GM12865 (cell line): Measurements from ENCODE around the gene PRSS27.

ENCODE experiments used
- DNase-seq: peaks from one replicate; pipeline ENCODE4 v3.0.0; 2010; ENCODE audit warnings: low read depth
- H3K4me3 ChIP-seq: 2 replicates; pipeline ENCODE4 v1.5.1; 2011; ENCODE audit warnings: mild to moderate bottlenecking, low read depth, low read length, control low read depth
- TF ChIP-seq, protein P1 (sequence below): IDR thresholded peaks from 2 replicates; pipeline ENCODE4 v1.5.1; 2011; ENCODE audit warnings: low read length, control low read depth, low read depth, inconsistent platforms; ENCODE audit not compliant: insufficient read depth; ENCODE audit errors: missing control alignments

The PRSS27 gene

DNA sequence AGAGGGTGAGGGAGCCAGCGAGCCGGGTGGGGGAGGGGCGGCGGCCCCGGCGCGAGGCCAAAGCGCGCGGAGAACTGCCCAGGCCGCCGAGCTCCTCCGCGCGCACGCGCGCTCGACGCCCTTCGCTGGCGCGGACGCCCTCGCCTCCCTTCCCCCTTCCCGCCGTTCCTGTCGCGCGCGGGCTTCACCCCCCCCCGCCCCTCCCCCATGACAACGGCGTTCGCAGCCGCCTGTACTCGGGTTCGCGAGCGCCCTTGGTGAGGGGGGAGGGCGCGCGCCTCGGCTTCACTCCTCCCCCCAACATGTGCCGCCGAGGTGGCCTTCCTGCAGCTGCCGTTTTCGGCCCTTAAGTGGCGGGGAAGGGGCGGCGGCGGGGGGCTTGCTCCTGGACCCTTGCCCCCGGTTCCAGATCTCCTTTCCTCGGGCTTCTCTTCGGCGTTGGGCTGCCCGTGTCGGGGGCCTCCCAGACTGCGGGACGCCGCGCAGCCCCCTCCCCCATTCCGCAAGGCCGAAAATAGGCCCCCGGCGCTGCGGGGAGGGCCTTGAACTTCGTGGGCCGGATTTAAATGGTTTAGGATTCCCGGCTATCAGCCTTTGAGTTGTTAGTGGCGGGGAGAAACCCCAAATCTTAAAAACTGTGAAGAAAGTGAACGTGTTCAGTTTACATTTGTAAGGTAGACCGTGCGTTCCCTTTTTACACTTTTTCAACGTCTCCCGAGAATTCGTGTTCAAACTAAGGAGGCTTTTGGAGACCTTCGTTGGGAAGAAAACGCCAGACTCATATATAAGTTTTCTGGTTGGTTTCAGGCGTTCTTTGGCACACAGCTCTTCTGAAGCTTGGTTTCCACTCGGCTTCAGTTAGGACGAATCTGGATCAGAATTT lies 33.1 kb upstream of the PRSS27 start:
- DNase-seq: peak; percentile 89
- TF ChIP-seq, protein P1, sequence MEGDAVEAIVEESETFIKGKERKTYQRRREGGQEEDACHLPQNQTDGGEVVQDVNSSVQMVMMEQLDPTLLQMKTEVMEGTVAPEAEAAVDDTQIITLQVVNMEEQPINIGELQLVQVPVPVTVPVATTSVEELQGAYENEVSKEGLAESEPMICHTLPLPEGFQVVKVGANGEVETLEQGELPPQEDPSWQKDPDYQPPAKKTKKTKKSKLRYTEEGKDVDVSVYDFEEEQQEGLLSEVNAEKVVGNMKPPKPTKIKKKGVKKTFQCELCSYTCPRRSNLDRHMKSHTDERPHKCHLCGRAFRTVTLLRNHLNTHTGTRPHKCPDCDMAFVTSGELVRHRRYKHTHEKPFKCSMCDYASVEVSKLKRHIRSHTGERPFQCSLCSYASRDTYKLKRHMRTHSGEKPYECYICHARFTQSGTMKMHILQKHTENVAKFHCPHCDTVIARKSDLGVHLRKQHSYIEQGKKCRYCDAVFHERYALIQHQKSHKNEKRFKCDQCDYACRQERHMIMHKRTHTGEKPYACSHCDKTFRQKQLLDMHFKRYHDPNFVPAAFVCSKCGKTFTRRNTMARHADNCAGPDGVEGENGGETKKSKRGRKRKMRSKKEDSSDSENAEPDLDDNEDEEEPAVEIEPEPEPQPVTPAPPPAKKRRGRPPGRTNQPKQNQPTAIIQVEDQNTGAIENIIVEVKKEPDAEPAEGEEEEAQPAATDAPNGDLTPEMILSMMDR: no peak
- peak overlapping the region; percentile 79 for H3K4me3 ChIP-seq

- peak within 1 kb of the TSS; percentile 79 for H3K4me3 ChIP-seq
- peak; percentile 98 for DNase-seq
- TF ChIP-seq, protein P1: no peak
These were observed 32.2 kb upstream of the PRSS27 start, which contains the start of gene SRRM2 for GRCh38 chr16:2752035-2752849. SRRM2 (plus strand) TSS chr16:2752638; CDS start chr16:2756365, 3,727 bp downstream.

GRCh38 chr16:2751577-2752034 lies 31.6 kb upstream of the PRSS27 start:
- TF ChIP-seq, protein P1: no peak
- DNase-seq: peak; percentile 93

DNA sequence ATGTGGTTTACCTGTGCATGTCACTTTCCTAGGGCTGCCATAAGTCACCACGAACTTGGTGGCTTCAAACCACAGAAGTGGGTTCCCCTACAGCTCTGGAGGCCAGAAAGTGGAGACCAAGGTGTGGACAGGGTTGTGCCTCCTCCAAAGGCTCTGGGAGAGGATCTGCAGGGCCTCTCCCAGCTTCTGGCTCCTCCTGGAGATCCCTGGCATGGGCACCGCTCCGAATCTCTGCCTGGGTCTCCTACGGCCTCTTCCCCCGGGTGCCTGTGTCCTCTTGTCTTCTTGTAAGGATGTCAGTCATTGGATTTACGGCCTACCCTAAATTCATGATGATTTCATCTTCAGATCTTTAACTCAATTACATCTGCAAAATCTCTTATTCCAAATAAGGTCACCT lies 29.9 kb upstream of the PRSS27 start:
- no peak for DNase-seq
- no peak overlapping the region for H3K4me3 ChIP-seq
- TF ChIP-seq, protein P1: no peak

More at GRCh38 chr16:2751577-2752034, 31.6 kb upstream of the PRSS27 start:
- peak overlapping the region; percentile 79 for H3K4me3 ChIP-seq

- H3K4me3 ChIP-seq: no peak overlapping the region
- TF ChIP-seq, protein P1: no peak
- no peak for DNase-seq
These were observed 29.5 kb upstream of the PRSS27 start for GRCh38 chr16:2749476-2749875.

GRCh38 chr16:2748757-2749455 lies 28.9 kb upstream of the PRSS27 start:
- TF ChIP-seq, protein P1: no peak
- no peak for DNase-seq
- no peak overlapping the region for H3K4me3 ChIP-seq
